DND-41 (cell line): ENCODE measurements around the gene PPP2R2D.

Source experiments
- ATAC-seq: fragments of 200-7000 bp; cut with Tn5 transposase; 3 replicates; pipeline ENCODE4 v1.9.1; 2021; ENCODE audit warnings: low read depth; ENCODE audit not compliant: insufficient read depth
- DNase-seq: peaks from one replicate; pipeline ENCODE4 v3.0.0-alpha.2; 2020
- H2AFZ ChIP-seq: 2 replicates; pipeline ENCODE4 v1.6.0; 2012; ENCODE audit warnings: low read depth, low read length
- H3K27ac ChIP-seq: 2 replicates; pipeline ENCODE4 v1.5.1; 2012; ENCODE audit warnings: low read length, inconsistent platforms
- H3K27me3 ChIP-seq: fragments of 200-600 bp; sonication (generic); 2 replicates; pipeline ENCODE4 v1.6.0; 2012; ENCODE audit warnings: low read length, mild to moderate bottlenecking, inconsistent platforms; ENCODE audit not compliant: insufficient read depth, poor library complexity
- H3K36me3 ChIP-seq: 2 replicates; pipeline ENCODE4 v1.5.1; 2012; ENCODE audit warnings: low read length, inconsistent platforms; ENCODE audit not compliant: insufficient read depth
- H3K4me1 ChIP-seq: 2 replicates; pipeline ENCODE4 v1.5.1; 2012; ENCODE audit warnings: mild to moderate bottlenecking, low read length; ENCODE audit not compliant: insufficient read depth
- H3K4me2 ChIP-seq: 2 replicates; pipeline ENCODE4 v1.6.0; 2012; ENCODE audit warnings: mild to moderate bottlenecking, moderate library complexity, low read length, inconsistent platforms; ENCODE audit not compliant: insufficient read depth
- H3K4me3 ChIP-seq, 2 experiments: fragments of 200-600 bp in 1 of 2; shearing (Covaris generic) in 1 of 2; 2 replicates each; pipeline ENCODE4 v1.5.1; 2012 to 2016; ENCODE audit warnings: inconsistent platforms in 2 of 2, low read length in 2 of 2, mild to moderate bottlenecking in 2 of 2, low read depth in 1 of 2, moderate library complexity in 1 of 2
- H3K79me2 ChIP-seq: 2 replicates; pipeline ENCODE4 v1.6.0; 2012; ENCODE audit warnings: low read length, inconsistent platforms; ENCODE audit not compliant: insufficient read depth
- H3K9ac ChIP-seq: 2 replicates; pipeline ENCODE4 v1.6.0; 2012; ENCODE audit warnings: low read depth, mild to moderate bottlenecking, inconsistent platforms, low read length, moderate library complexity
- H3K9me3 ChIP-seq: 2 replicates; pipeline ENCODE4 v1.5.1; 2012; ENCODE audit warnings: low read length, moderate library complexity, mild to moderate bottlenecking, inconsistent platforms; ENCODE audit not compliant: insufficient read depth, severe bottlenecking
- H4K20me1 ChIP-seq: 2 replicates; pipeline ENCODE4 v1.6.0; 2012; ENCODE audit warnings: low read length; ENCODE audit not compliant: insufficient read depth
- CTCF ChIP-seq: IDR thresholded peaks from 2 replicates; pipeline ENCODE4 v1.5.1; 2012; ENCODE audit warnings: borderline replicate concordance, low read length, moderate library complexity, mild to moderate bottlenecking; ENCODE audit not compliant: poor library complexity, severe bottlenecking; ENCODE audit errors: extremely low read depth
- EZH2 ChIP-seq: IDR thresholded peaks from 3 replicates; pipeline ENCODE4 v1.6.1; 2012; ENCODE audit warnings: borderline replicate concordance, low read depth, mild to moderate bottlenecking, moderate library complexity, low read length, inconsistent platforms; ENCODE audit not compliant: severe bottlenecking

The PPP2R2D gene

GRCh38 chr10:131870411-131870810, 30.4 kb upstream of the PPP2R2D start:
- Histone ChIP-seq H4K20me1 (no peaks in the 10 kb centered on the region), H3K79me2 (no peaks in the 10 kb centered on the region), H3K36me3 (no peaks in the 10 kb centered on the region), H3K4me1 (no peaks in the 10 kb centered on the region), H3K9me3 (no peaks in the 10 kb centered on the region), H3K27ac (no peak overlapping the region), H3K4me2 (no peak overlapping the region), H2AFZ (no peak overlapping the region), H3K27me3 (no peaks in the 10 kb centered on the region), H3K4me3 (no peak overlapping the region), H3K9ac (no peak overlapping the region)
- DNase-seq (no peak), ATAC-seq (no peak)
- no peak for TF ChIP-seq EZH2
- TF ChIP-seq CTCF: no peak

GRCh38 chr10:131870831-131871672, 29.8 kb upstream of the PPP2R2D start:
- no peak for DNase-seq
- Histone ChIP-seq H3K4me1 (no peaks in the 10 kb centered on the region), H3K9me3 (no peaks in the 10 kb centered on the region), H3K36me3 (no peaks in the 10 kb centered on the region), H3K79me2 (no peaks in the 10 kb centered on the region), H3K27ac (no peak overlapping the region), H3K27me3 (no peaks in the 10 kb centered on the region), H3K9ac (no peak overlapping the region), H3K4me3 (no peak overlapping the region), H4K20me1 (no peaks in the 10 kb centered on the region), H2AFZ (no peak overlapping the region), H3K4me2 (no peak overlapping the region)
- no peak for TF ChIP-seq CTCF
- no peak for TF ChIP-seq EZH2
- ATAC-seq: no peak

GRCh38 chr10:131871673-131872005, 29.2 kb upstream of the PPP2R2D start:
- H2AFZ ChIP-seq: no peak overlapping the region
- no peak for DNase-seq
- H3K4me1 ChIP-seq: no peaks in the 10 kb centered on the region
- no peak overlapping the region for H3K9ac ChIP-seq
- no peaks in the 10 kb centered on the region for H3K27me3 ChIP-seq
- no peak for ATAC-seq
- H3K27ac ChIP-seq: no peak overlapping the region
- no peaks in the 10 kb centered on the region for H4K20me1 ChIP-seq
- no peaks in the 10 kb centered on the region for H3K79me2 ChIP-seq
- TF ChIP-seq EZH2 (no peak), CTCF (no peak)
- no peaks in the 10 kb centered on the region for H3K9me3 ChIP-seq
- no peak overlapping the region for H3K4me3 ChIP-seq
- H3K36me3 ChIP-seq: no peaks in the 10 kb centered on the region
- H3K4me2 ChIP-seq: no peak overlapping the region
